Inferior parietal cortex (tissue), 1 donor: ENCODE results near the gene SERPINA1.
"Not testable (repeated sequence)": the region's sequence is repeated elsewhere in the genome, so short reads cannot be mapped to it uniquely, and the experiment has no call there.

ENCODE experiments used
- DNase-seq: peaks from one replicate; pipeline ENCODE4 v3.0.0-alpha.2; 2016; ENCODE audit errors: extremely low spot score

SERPINA1 gene

DNA sequence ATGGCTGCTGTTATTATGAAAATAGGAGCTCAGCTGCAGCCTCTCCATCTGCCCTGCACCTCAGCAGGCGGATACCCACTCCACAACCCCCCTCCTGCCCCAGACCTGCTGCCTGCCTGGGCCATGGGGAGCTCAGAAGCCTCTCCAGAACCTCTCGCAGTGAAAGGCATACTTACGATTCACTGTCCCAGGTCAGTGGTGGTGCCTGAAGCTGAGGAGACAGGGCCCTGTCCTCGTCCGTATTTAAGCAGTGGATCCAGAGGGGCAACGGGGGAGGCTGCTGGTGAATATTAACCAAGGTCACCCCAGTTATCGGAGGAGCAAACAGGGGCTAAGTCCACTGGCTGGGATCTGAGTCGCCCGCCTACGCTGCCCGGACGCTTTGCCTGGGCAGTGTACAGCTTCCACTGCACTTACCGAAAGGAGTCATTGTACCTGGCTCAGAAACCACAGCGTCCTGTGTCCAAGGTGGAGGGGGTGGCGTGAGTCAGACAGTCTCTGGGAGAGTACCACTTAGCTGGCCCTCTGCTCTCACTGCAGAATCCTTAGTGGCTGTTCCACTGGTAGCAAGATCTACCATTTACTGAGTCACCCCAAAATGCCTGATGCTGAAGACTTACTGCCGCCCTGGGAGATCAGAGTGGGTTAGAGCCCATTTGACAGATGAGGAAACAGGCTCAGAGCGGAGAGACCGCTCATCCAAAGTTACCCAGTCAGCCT, at the start of gene SERPINA1:
Gene SERPINA1 (minus strand): TSS at position 219 of the 720 bp plus-strand sequence. CDS start 5,365 bp downstream, outside the sequence.
- DNase-seq = no peak

DNA sequence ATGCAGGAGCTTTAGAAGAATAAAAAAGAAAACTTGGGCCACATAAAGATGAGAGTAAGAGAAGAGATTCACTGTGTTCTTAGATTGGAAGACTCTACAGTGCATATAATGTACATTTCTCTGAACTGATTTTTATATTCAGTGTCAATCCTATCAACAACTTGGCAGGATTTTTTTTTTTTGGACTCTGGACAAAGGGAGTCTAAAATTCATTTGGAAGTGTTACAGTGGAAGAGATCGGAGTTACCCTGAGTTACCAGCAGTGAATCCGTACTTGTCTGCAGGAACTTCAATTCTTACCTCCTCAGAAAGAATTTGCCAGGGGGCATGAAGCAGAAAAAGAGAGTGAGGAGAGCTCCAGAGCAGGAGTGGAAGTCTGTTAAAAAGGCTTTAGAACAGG, 40.2 kb upstream of the SERPINA1 start:
- DNase-seq = no peak

DNA sequence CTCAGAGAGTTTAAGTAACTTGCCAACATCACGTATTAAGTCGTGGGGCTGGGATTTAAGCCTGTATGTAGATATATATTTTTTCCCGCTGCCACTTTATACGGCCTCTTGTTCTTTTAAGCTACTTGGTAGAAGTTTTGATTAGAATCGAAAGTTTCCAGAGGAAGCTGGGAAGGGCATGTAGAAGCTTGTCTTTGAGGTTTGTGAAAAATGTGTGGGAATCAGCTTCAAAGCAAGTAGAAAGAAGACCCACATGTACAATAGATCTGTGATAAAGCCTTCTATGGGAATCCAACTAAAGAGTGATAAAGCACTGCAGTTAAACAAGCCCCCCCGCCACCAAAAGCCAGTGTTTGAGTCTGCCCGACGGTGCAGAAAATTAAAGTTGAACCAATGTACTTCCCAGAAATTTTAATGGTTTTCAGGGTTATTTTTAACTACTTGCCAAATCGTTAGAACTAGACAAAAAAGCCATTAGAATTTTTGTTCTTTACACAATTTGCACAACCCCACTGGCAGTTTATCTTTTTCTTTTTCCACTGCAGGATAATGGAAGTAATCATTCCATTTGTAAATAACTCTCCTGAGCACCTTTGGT, 38.7 kb upstream of the SERPINA1 start:
- DNase-seq = no peak

DNA sequence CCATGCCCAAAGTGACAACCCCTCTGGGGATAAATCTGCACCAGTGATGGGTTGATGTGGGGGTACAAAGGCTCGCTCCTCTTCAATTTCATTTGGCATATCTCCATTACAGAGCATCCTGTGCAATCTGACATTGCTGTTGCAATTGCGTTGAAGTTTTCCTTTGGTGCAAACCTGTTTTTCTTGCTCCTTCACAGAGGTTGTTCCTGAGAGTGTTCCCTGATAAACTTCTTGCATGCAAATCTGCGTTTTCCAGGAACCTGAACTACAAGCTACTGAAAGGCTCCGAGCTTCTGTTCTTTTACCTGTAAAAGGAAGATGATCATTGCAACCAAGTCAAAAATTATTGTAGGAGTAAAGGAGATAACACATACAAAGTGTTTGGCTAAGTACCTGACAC, 38.1 kb upstream of the SERPINA1 start:
- no peak for DNase-seq

- no peak for DNase-seq
Observed at GRCh38 chr14:94424371-94424770, 36.0 kb upstream of the SERPINA1 start.

- peak; percentile 64 for DNase-seq
Observed at GRCh38 chr14:94423453-94424056, 35.2 kb upstream of the SERPINA1 start.

GRCh38 chr14:94421316-94421715, 32.9 kb upstream of the SERPINA1 start:
- DNase-seq = no peak

GRCh38 chr14:94417497-94418205, 29.2 kb upstream of the SERPINA1 start:
- not testable (repeated sequence) for DNase-seq

- no peak for DNase-seq
Observed at GRCh38 chr14:94412671-94413638, 24.6 kb upstream of the SERPINA1 start.

DNA sequence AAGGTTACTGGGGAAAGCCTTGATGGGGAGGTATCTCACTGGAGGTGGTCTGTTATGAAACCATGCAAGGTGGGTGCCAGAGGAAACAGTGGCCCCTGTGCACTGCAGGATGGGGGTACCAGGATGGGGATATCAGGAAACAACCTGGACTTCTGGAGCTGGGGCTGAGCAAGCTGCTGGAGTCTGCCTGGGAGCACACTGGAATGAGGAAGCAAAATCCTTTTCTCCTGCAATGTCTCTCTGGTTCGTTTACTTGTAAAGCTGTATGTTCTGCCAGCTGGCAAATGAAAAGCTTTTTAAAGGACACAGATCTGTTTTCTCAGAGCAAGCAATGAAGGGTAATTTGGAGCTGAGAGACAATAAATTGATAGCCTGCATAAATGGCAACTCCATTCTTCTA, 23.2 kb upstream of the SERPINA1 start:
- no peak for DNase-seq

DNA sequence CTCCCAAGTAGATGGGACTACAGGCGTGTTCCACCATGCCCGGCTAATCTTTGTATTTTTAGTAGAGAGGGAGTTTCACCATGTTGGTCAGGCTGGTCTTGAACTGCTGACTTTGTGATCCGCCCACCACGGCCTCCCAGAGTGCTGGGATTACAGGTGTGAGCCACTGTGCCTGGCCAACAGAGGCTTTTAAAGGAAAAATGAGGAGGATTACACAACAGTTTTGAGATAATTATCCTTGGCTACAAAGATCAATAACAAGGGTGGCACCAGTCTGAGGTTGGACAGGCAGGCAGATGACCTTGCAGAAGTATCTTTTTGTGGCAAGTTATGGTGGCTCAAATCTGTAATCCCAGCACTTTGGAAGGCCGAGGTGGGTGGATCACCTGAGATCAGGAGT, 21.0 kb upstream of the SERPINA1 start:
- not testable (repeated sequence) for DNase-seq

- no peak for DNase-seq
Observed at GRCh38 chr14:94408546-94409095, 20.2 kb upstream of the SERPINA1 start.

DNA sequence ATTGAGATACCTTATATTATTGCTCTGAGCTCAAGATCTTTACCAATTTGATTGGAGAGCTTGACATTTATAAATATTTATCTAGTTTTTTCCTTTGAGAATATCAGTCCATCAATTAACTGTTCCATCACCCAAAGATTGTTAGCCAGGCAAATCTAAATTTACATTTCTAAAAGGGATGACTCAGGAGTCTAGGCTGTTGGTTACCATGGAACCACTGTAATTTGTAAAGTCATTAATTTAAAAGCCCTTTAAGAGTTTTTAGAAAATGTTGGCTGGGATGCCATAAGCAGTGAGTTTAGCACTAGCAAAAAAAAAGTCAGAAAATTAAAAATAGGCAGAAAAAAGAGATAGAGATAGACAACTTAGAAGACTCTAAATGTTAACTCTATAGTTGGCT, 19.5 kb upstream of the SERPINA1 start:
- no peak for DNase-seq

DNA sequence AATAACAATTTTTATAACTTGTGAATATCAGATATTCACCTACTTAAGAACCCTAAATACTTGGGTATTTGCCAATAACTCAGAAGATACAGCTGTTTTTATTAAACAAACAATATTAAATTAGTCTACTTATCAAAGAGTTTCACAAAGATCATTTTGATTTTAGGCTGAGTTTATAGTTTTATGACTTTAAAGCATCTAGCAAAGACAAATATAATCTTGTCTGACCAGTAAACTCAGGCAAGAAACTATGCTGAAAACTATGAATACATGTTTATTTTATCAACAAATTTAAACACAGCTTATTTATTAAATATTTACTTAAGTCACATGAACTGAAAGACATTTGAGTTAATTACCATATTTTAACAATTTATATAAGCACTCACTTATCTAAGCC, 18.5 kb upstream of the SERPINA1 start:
- no peak for DNase-seq

DNA sequence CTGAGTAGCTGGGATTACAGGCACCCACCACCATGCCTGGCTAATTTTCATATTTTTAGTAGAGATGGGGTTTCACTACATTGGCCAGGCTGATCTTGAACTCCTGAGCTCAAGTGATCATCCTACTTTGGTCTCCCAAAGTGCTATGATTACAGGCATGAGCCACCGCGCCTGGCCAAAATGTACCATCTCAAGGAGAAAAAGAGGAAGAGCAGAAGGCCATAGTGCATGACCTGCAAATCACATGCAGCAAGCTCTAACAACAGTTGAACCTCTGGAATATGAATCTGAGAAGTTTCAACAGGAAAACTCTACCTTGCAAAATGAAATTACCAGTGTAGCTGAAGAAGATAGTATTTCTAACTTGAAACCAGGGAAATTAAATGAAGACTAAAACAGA, 17.1 kb upstream of the SERPINA1 start:
- no peak for DNase-seq

GRCh38 chr14:94404561-94404960, 16.2 kb upstream of the SERPINA1 start:
- no peak for DNase-seq

DNA sequence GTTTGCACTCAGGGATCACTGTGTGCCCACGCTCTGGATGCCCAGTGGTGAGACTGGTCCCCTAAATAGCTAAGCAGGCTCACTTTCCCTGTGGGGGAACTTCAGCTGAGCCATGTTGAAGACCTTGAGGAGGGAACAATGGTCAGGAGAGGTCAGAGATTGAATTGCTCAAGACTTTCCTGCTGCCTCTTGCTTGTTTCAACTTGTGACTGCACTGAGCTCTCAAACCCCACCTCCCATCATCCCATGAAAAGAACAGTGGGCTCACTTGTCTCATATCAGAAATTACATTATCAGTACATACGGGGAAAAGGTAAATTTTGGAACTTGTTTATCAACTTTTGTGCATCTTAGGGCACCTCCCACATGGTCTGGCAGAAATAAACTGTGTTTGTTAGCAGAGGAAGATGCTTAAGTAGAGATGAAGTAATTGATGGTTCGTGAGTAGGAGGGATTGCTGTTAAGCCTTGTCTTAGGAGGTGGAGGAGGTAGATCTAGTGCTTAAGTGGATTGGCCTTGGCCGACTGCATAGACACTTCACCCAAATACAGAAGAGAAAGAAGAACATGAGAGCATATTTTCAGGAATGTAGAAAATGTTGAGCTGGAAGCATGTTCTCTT, 15.0 kb upstream of the SERPINA1 start:
- DNase-seq = no peak

DNA sequence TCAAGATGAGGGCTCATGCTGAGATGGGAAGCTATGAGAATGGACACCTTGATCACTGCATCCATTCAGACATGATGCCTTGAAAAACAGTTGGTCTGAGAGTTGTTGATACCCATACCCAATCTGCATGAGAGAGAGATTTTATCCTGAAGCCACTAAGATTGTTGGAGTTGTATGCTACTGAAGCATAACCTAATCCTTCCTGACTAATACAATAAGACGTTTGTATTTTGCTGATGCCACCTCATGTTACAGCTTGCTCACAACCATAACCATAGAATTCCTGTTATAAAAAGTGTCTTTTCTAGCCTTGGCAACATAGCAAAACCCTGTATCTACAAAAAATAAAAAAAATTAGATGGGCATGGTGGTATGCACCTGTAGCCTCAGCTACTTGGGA, 12.7 kb upstream of the SERPINA1 start:
- DNase-seq = no peak

- peak; percentile 23 for DNase-seq
Observed at GRCh38 chr14:94400422-94400841, 12.0 kb upstream of the SERPINA1 start.

GRCh38 chr14:94398536-94398935, 10.1 kb upstream of the SERPINA1 start:
- no peak for DNase-seq

DNA sequence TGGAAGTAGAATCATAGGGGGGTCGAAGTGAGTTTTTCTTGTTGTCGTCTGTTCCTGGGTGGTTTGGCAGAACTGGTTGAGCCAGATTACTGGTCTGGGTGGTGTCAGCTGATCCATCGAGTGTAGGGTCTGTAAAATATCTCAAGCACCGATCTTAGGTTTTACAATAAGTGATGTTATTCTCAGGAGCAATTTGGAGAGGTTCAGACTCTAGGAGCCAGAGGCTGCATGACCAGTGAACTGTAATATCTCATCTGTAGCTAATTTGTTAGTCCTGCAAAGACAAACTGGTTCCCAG, 9.7 kb upstream of the SERPINA1 start:
- DNase-seq = no peak
